ENCODE results near the gene ICA1.

The ICA1 gene

DNA sequence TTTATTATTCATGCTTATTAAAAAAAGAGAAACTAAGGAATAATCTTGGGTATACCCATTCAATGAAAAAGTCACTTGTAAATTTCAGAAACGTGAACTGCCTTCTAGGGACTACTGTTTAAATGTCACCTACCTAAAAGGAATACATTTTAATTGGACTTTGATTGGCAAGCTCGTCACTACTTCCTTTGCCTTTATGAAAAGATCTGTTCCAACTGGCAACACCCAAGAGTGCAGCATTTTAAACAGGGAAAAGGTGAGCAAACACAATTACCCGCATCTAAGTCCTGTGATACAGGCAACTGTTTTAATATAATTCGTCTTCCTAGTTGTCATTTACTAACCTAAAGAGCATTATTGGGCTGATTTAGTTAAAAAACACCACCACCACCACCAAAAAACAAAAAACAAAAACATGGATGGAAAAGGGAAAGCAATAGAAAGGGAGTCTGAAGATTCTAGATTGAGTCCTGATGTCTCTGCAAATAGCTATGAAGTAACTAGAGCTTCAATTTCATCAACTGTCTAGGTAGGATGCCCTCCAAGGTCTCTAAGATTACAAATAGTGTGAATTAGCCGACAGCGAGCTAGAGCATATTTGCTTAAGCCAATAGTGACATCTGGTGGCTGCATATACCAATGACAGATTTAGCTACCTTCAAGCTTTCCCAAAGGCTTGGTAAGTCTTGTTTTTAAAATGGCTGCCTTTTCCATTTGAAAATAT, 33.8 kb upstream of the ICA1 start:
- H3K9me2 ChIP-seq (replicated peaks; ENCODE audit: control insufficient read depth, low read length), result no peaks in the 10 kb centered on the region
- H3K79me2 ChIP-seq (ENCODE audit: control insufficient read depth, low read length), result no peaks in the 10 kb centered on the region
- H3F3A ChIP-seq (ENCODE audit: control insufficient read depth, insufficient read depth), result 0 out of 2 replicates have a peak, but pooled peaks cover 4% of the 10 kb centered on the region
- H3K4me2 ChIP-seq (ENCODE audit: low read length), result no peak overlapping the region
- no peaks in the 10 kb centered on the region for H4K20me1 ChIP-seq (ENCODE audit: control insufficient read depth, insufficient read depth, low read depth, low read length)
- no peak overlapping the region for H3K27ac ChIP-seq (ENCODE audit: low read depth, low read length)
- H3K27me3 ChIP-seq (ENCODE audit: control insufficient read depth, low read length), result peaks cover 11% of the 10 kb centered on the region; the same call in 1 of the 2 replicates
- H3K9me3 ChIP-seq (ENCODE audit: control insufficient read depth, insufficient read depth, low read length), result no peaks in the 10 kb centered on the region
- H3K36me3 ChIP-seq (ENCODE audit: control insufficient read depth, low read length), result no peaks in the 10 kb centered on the region
- H3K4me3 ChIP-seq (ENCODE audit: low read length), result no peak overlapping the region
- no peaks in the 10 kb centered on the region for H3K4me1 ChIP-seq (ENCODE audit: control insufficient read depth, low read length)
- TF ChIP-seq EZH2phosphoT487 (IDR thresholded peaks at IDR 0.05; ENCODE audit: borderline replicate concordance, low read length), result no peak
- TF ChIP-seq, protein P1, sequence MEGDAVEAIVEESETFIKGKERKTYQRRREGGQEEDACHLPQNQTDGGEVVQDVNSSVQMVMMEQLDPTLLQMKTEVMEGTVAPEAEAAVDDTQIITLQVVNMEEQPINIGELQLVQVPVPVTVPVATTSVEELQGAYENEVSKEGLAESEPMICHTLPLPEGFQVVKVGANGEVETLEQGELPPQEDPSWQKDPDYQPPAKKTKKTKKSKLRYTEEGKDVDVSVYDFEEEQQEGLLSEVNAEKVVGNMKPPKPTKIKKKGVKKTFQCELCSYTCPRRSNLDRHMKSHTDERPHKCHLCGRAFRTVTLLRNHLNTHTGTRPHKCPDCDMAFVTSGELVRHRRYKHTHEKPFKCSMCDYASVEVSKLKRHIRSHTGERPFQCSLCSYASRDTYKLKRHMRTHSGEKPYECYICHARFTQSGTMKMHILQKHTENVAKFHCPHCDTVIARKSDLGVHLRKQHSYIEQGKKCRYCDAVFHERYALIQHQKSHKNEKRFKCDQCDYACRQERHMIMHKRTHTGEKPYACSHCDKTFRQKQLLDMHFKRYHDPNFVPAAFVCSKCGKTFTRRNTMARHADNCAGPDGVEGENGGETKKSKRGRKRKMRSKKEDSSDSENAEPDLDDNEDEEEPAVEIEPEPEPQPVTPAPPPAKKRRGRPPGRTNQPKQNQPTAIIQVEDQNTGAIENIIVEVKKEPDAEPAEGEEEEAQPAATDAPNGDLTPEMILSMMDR (IDR thresholded peaks at IDR 0.05; ENCODE audit: low read depth, low read length, poor library complexity, severe bottlenecking), result peak; percentile 84

DNA sequence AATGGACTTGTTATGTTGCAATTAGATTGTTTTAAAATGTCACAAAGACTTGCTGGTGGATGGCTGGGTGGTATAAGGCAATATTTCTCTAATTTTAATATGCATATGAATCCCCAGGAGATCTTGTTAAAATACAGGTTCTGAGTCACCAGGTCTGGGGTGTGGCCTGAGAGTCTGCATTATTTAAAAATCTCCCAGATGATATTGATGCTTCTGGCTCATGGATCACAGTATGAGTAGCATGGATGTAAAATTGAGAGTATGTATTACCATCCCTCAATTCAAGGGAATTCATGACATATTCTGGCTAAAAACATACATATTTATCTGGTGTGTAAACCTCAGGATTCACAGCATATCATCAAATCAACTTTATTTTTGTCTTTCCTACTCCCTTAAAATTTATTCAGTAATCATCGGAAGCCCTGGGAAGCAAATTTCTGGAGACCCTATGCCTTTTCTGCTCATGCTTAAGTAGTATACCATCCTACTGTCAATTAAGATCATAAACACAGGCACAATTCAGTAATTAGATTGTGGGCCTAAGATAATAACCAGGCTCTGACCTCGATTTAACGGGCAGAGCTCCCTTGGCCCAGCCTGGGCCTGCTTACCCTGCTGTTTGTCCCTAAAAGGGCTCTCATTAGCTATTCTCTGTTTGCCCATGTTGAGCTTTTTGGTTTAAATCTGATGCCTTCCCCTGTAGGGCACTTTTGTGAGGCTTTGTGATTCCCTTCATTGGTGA, 29.6 kb upstream of the ICA1 start:
- Histone ChIP-seq H3K36me3 (ENCODE audit: control insufficient read depth, low read length) (no peaks in the 10 kb centered on the region), H3K79me2 (ENCODE audit: control insufficient read depth, low read length) (no peaks in the 10 kb centered on the region), H3K4me2 (ENCODE audit: low read length) (no peak overlapping the region), H3K27ac (ENCODE audit: low read depth, low read length) (no peak overlapping the region), H3F3A (ENCODE audit: control insufficient read depth, insufficient read depth) (0 out of 2 replicates have a peak, but pooled peaks cover 1% of the 10 kb centered on the region), H3K9me2 (replicated peaks; ENCODE audit: control insufficient read depth, low read length) (no peaks in the 10 kb centered on the region), H3K9me3 (ENCODE audit: control insufficient read depth, insufficient read depth, low read length) (no peaks in the 10 kb centered on the region), H4K20me1 (ENCODE audit: control insufficient read depth, insufficient read depth, low read depth, low read length) (no peaks in the 10 kb centered on the region), H3K27me3 (ENCODE audit: control insufficient read depth, low read length) (peaks cover 26% of the 10 kb centered on the region), H3K4me1 (ENCODE audit: control insufficient read depth, low read length) (no peaks in the 10 kb centered on the region), H3K4me3 (ENCODE audit: low read length) (no peak overlapping the region)
- no peak for TF ChIP-seq EZH2phosphoT487 (IDR thresholded peaks at IDR 0.05; ENCODE audit: borderline replicate concordance, low read length)
- TF ChIP-seq, protein P1 (IDR thresholded peaks at IDR 0.05; ENCODE audit: low read depth, low read length, poor library complexity, severe bottlenecking), result no peak

DNA sequence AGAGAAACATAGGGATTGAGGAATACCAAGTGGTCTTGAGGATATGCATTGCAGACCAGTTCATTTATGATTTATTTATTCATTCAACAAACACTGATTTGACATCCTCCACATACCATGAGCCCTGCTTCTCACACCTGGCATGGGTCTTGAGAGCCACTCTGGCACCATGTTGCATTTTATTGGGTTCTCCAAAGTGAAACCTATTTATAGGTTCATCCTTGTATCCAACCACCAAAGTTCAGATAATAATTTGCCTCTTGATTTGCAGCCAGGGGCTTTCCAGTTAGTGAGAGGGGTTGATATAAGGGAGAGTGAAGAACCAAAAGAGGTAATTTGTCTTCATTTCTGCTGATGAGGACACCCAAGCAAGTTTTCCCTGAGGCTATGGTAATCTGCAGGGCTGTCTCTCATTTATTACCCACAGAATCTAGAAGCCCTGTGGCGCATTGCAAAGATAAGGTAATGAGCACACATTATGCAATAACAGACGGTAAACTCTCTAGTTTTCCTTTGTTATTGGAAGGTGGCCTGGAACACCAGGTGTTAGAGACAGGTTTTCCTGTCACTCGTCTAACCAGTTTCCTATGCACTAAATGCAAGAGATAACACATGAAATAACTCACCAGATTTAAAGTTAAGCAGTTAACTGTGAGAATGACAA, 28.8 kb upstream of the ICA1 start:
- no peak for TF ChIP-seq EZH2phosphoT487 (IDR thresholded peaks at IDR 0.05; ENCODE audit: borderline replicate concordance, low read length)
- TF ChIP-seq, protein P1 (IDR thresholded peaks at IDR 0.05; ENCODE audit: low read depth, low read length, poor library complexity, severe bottlenecking), result no peak
- H3K36me3 ChIP-seq (ENCODE audit: control insufficient read depth, low read length), result no peaks in the 10 kb centered on the region
- H3K4me3 ChIP-seq (ENCODE audit: low read length), result no peak overlapping the region
- H3K79me2 ChIP-seq (ENCODE audit: control insufficient read depth, low read length), result no peaks in the 10 kb centered on the region
- H3K9me2 ChIP-seq (replicated peaks; ENCODE audit: control insufficient read depth, low read length), result no peaks in the 10 kb centered on the region
- H3K4me1 ChIP-seq (ENCODE audit: control insufficient read depth, low read length), result no peaks in the 10 kb centered on the region
- no peak overlapping the region for H3K4me2 ChIP-seq (ENCODE audit: low read length)
- H3K27ac ChIP-seq (ENCODE audit: low read depth, low read length), result no peak overlapping the region
- no peaks in the 10 kb centered on the region for H4K20me1 ChIP-seq (ENCODE audit: control insufficient read depth, insufficient read depth, low read depth, low read length)
- no peaks in the 10 kb centered on the region for H3K9me3 ChIP-seq (ENCODE audit: control insufficient read depth, insufficient read depth, low read length)
- H3F3A ChIP-seq (ENCODE audit: control insufficient read depth, insufficient read depth), result no peaks in the 10 kb centered on the region
- peaks cover 26% of the 10 kb centered on the region for H3K27me3 ChIP-seq (ENCODE audit: control insufficient read depth, low read length)

Measured in DOHH2 (cell line).